Testis (tissue), 3 donors: Measurements from ENCODE around the gene CCDC182. TPM values are rescaled to one million over a fixed set of nuclear protein-coding genes. Genes with fewer than 3 reads are reported as not detected.

Source experiments
- DNase-seq: peaks from one replicate; pipeline ENCODE4 v3.0.0-alpha.2; 2019
- H3K27ac ChIP-seq, 2 donors: fragments of 200-600 bp; sonication (generic); one replicate each; pipeline ENCODE4 v1.5.1; 2019
- H3K27me3 ChIP-seq: fragments of 200-600 bp; sonication (generic); one replicate; pipeline ENCODE4 v1.5.1; 2019
- H3K36me3 ChIP-seq: fragments of 200-600 bp; sonication (generic); one replicate; pipeline ENCODE4 v1.5.1; 2017; ENCODE audit warnings: low read depth; ENCODE audit errors: missing control alignments
- H3K4me1 ChIP-seq: fragments of 200-600 bp; sonication (generic); one replicate; pipeline ENCODE4 v1.5.1; 2019
- H3K4me3 ChIP-seq, 2 donors: fragments of 200-600 bp; sonication (generic); one replicate each; pipeline ENCODE4 v1.5.1; 2017 to 2019
- H3K9me3 ChIP-seq: fragments of 200-600 bp; sonication (generic); one replicate; pipeline ENCODE4 v1.5.1; 2017
- POLR2A ChIP-seq: fragments of 450-650 bp; IDR thresholded peaks from one replicate; pipeline ENCODE4 v1.6.1; 2017; ENCODE audit warnings: antibody characterized with exemption, mild to moderate bottlenecking, moderate library complexity
- whole genome bisulfite sequencing, 2 donors: methylation state at CpG; one replicate each; pipeline ENCODE4 v1.1.5; 2018; 5-methylcytosine and 5-hydroxymethylcytosine counted together
- intact Hi-C: fragments of 100-400 bp; cut with DNase I; formaldehyde crosslinking; loops from one replicate; pipeline ENCODE4 v1.15.1; 2023; ENCODE audit warnings: low total_unique reads
- polyA plus RNA-seq: library from polyadenylated mRNA; stranded (reverse); fragments of 350-450 nt; fragmentation: Illumina TruSeq; extraction: RNeasy Lipid Tissue Mini Kit (QIAGEN cat#74804); gene quantifications from one replicate; pipeline ENCODE4 v1.2.3, GENCODE V29; 2014; ENCODE audit warnings: low read depth, low replicate concordance; ENCODE audit not compliant: insufficient read depth
- total RNA-seq, 2 donors: library from RNA; depleted of rRNA; stranded (reverse); fragments of >200 nt; gene quantifications; one replicate each; pipeline ENCODE4 v1.2.3, GENCODE V29; 2016
- TF ChIP-seq, protein P1 (sequence below), 3 experiments: fragments of 450-650 bp in 2 of 3; fragments of 200-600 bp in 1 of 3; sonication (generic) in 1 of 3; IDR thresholded peaks; one replicate each; pipeline ENCODE4 v1.5.1; 2016 to 2019; ENCODE audit warnings: antibody characterized with exemption in 3 of 3, mild to moderate bottlenecking in 2 of 3, moderate library complexity in 1 of 3

CCDC182 gene
- total and polyA plus RNA-seq, 3 donors from 2014 or later: 12.5 to 33.2 (median 25.8) TPM

DNA sequence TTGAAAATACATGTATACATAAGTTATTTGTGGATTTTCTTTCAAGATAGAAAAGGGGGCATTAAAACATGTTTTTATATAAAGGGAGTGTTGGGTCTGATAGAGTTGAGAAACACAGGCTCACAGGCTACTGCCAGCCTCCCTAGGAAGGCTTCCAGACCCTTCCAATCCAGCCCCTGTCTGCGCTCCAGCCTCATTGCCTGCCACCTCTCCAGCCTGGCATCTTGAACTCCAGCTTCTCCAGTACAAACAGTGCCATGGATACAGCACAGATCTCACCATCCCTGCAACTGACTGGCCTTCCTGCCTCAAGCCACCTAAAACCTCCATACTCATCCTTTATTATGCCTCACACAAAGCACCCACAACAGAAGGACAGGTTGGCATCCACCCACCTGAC lies 40.7 kb downstream of the CCDC182 start:
- DNase-seq: no peak
- Histone ChIP-seq H3K4me1 (peaks cover 4% of the 10 kb centered on the region), H3K9me3 (no peaks in the 10 kb centered on the region), H3K27ac (no peak overlapping the region), H3K27me3 (no peaks in the 10 kb centered on the region), H3K36me3 (no peaks in the 10 kb centered on the region), H3K4me3 (no peak overlapping the region)
- TF ChIP-seq, protein P1, sequence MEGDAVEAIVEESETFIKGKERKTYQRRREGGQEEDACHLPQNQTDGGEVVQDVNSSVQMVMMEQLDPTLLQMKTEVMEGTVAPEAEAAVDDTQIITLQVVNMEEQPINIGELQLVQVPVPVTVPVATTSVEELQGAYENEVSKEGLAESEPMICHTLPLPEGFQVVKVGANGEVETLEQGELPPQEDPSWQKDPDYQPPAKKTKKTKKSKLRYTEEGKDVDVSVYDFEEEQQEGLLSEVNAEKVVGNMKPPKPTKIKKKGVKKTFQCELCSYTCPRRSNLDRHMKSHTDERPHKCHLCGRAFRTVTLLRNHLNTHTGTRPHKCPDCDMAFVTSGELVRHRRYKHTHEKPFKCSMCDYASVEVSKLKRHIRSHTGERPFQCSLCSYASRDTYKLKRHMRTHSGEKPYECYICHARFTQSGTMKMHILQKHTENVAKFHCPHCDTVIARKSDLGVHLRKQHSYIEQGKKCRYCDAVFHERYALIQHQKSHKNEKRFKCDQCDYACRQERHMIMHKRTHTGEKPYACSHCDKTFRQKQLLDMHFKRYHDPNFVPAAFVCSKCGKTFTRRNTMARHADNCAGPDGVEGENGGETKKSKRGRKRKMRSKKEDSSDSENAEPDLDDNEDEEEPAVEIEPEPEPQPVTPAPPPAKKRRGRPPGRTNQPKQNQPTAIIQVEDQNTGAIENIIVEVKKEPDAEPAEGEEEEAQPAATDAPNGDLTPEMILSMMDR (IDR thresholded peaks at IDR 0.05): no peak
- TF ChIP-seq POLR2A: no peak
- 94 to 100% methylated on average over 1 of the region's 1 CpG for WGBS, 2 donors
- intact Hi-C loops: no loop called here

DNA sequence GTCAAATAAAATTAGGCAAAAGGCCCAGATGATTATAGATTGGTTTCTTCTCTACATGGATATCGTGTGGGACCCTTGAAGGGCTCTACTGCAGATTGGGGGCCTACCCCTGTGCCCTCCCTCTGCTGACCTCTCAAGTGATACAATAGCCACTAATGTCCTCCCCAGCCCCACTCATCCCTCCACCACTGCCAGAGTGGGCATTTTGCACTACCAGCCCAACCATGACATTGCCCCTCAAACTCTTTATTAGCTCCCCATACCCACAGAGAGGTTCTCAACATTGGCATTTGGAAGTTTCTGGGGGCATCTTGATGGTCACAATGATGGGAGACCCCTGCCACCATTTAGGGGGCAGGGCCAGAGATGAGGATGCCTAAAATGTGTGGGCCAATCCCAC lies 41.8 kb downstream of the CCDC182 start:
- TF ChIP-seq, protein P1 (IDR thresholded peaks at IDR 0.05): no peak
- DNase-seq: no peak
- Histone ChIP-seq H3K4me3 (no peak overlapping the region), H3K27ac (no peak overlapping the region), H3K4me1 (peaks cover 4% of the 10 kb centered on the region), H3K9me3 (no peaks in the 10 kb centered on the region), H3K27me3 (no peaks in the 10 kb centered on the region), H3K36me3 (no peaks in the 10 kb centered on the region)
- intact Hi-C loops: no loop called here
- WGBS, 2 donors: 93 to 100% methylated on average over 1 of the region's 1 CpG

DNA sequence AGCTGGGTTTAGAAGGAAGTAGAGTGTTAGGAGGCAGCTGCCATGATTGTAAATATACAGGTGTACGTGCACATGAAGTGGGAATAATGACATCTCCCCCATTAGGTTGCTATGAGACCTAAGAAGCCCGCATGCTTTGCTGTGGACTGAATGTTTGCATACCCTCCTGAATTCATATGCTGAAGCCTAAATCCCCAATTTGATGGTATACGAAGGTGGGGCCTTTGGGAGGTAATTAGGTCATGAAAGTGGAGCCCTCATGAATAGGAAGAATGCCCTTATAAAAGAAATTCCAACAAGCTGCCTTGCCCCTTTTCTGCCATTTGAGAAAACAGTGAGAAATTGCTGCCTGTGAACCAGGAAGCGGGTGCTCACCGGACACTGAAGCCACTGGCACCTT lies 44.0 kb downstream of the CCDC182 start:
- WGBS, 2 donors: 93 to 94% methylated on average over 5 of the region's 5 CpGs
- intact Hi-C loops: no loop called here
- DNase-seq: no peak

GRCh38 chr17:57699751-57700219 lies 45.3 kb downstream of the CCDC182 start:
- Histone ChIP-seq H3K27me3 (no peaks in the 10 kb centered on the region), H3K4me3 (no peak overlapping the region), H3K9me3 (no peaks in the 10 kb centered on the region), H3K4me1 (no peaks in the 10 kb centered on the region), H3K27ac (no peak overlapping the region), H3K36me3 (no peaks in the 10 kb centered on the region)
- WGBS, 2 donors: 53 to 78% methylated on average over 9 of the region's 9 CpGs
- no peak for DNase-seq
- TF ChIP-seq, protein P1 (IDR thresholded peaks at IDR 0.05): no peak
- no peak for TF ChIP-seq POLR2A
- intact Hi-C loops: no loop called here

More for the DNA sequence above, 44.0 kb downstream of the CCDC182 start:
- no peak overlapping the region for H3K4me3 ChIP-seq
- no peak overlapping the region for H3K27ac ChIP-seq
- no peaks in the 10 kb centered on the region for H3K4me1 ChIP-seq
- no peaks in the 10 kb centered on the region for H3K27me3 ChIP-seq
- no peaks in the 10 kb centered on the region for H3K9me3 ChIP-seq
- TF ChIP-seq, protein P1 (IDR thresholded peaks at IDR 0.05): no peak
- TF ChIP-seq POLR2A: no peak
- H3K36me3 ChIP-seq: no peaks in the 10 kb centered on the region

DNA sequence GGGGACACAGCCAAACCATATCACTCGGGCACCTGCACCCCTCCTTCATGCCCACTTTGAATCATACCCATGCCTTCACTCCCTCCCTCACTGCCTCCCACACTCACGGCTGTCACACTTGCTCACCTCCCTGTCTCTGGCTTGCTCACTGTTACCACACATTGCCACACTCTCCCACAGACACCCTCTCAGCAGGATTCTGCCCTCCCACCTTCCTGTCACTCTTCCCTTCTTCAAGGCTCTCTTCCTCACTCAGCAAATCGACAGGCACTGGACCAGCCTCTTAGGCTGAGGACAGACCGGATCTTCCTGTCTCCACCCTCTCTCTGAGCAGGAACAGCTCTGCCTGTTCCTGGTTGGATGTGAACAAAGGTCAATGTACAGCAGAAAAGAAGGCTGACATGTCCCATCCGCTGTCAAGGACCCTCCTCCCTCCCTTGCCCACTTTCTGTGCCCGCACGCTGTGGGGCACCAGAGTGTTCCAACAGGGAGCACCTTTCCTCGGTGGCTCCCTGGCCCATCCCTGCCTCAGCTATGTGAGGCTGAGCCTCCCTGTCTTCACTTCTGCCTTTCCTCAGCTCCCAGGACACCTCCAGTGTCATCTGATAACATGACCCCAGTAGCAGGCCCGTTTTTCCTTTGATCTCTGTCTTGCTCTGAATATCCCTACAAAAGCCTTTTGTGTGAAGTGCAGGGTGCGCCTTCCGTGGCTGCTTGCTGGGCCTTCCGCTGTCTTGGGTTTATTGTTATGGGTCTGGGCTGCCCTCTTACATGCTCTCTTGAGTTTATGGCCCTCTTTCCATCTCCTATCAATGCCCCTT lies 47.0 kb downstream of the CCDC182 start:
- no peak for TF ChIP-seq POLR2A
- TF ChIP-seq, protein P1 (IDR thresholded peaks at IDR 0.05): no peak
- Histone ChIP-seq H3K4me1 (no peaks in the 10 kb centered on the region), H3K27me3 (no peaks in the 10 kb centered on the region), H3K27ac (no peak overlapping the region), H3K9me3 (no peaks in the 10 kb centered on the region), H3K4me3 (no peak overlapping the region), H3K36me3 (no peaks in the 10 kb centered on the region)
- 78 to 82% methylated on average over 12 of the region's 12 CpGs for WGBS, 2 donors
- DNase-seq: no peak
- intact Hi-C loops: no loop called here
